Measurements from ENCODE around the gene ALKAL2. TPM values are rescaled to one million over a fixed set of nuclear protein-coding genes. Genes with fewer than 3 reads are reported as not detected.

ALKAL2 gene
- polyA plus RNA-seq, 4 donors: 5.3 to 6.1 (median 5.7) TPM

GRCh38 chr2:295090-295489 is 7.2 kb upstream of the ALKAL2 start:
- DNase-seq (ENCODE audit: low read depth in 4 of 4, low spot score in 2 of 4): no peak

GRCh38 chr2:290090-290722 is 2.3 kb upstream of the ALKAL2 start:
- peak in 1 of 4 donors; percentile 68 for DNase-seq (ENCODE audit: low read depth in 4 of 4, low spot score in 2 of 4)

DNA sequence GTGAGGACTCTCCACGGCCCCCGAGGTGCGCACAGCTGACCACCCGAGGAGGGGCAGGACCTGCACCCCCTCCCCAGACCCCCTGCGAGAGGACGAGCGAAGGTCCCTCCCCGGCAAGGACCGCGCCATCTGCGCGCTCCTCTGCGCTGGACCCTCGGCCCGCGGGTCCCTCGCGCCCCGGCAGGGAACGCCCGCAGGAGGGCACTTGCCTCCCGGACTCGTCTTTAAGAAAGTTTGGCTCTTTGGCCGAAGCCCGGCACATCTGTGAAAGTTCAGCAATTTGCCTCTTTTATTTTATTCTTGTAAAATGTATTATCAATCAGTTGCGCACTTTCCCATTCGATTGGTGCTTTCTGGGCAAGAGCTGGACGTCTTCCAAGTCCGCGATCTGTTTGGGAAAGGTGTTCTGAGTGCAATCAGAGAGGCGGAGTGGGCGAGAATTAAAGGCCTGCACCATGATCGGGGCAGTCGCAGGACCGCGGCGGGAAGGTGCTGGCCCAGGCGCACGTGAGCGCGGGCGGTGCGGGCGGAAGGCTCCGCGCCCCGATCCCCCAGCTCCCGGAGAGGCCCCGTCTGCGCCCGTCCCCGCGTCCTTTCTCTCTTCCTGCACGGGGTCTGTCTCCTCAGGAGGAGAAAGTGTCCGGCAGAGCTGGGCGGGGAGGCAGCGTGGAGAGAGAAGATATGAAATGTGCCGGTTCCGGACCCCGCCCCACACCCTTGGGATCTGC is 1.6 kb upstream of the ALKAL2 start:
- no peak for DNase-seq (ENCODE audit: low read depth in 4 of 4, low spot score in 2 of 4)

- DNase-seq (ENCODE audit: low read depth in 4 of 4, low spot score in 2 of 4): no peak
Observed at GRCh38 chr2:288758-289361, 969 bp upstream of the ALKAL2 start.

DNA sequence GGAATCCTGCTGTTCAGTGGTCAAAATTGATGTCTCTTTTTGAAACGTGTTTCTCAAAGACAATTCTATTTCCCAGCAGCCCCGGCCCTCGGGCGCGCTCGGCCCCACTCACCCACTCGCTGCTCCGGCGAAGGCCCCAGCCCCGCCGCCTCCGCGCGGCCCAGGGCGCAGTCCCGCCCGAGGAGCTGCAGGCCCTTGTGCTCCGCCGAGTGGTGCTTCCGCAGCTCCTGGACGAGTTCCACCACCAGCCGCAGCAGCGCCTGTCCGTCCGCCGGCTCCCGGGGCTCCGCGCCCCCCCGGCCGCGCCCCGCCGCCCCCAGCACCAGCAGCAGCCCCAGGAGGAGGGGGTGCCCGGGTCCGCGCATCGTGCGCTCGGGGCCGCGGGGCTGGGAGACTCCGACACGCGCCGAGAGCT is 413 bp downstream of the ALKAL2 start:
- no peak for DNase-seq (ENCODE audit: low read depth in 4 of 4, low spot score in 2 of 4)

GRCh38 chr2:286774-287392 is 1.0 kb downstream of the ALKAL2 start:
- DNase-seq (ENCODE audit: low read depth in 4 of 4, low spot score in 2 of 4): no peak

DNA sequence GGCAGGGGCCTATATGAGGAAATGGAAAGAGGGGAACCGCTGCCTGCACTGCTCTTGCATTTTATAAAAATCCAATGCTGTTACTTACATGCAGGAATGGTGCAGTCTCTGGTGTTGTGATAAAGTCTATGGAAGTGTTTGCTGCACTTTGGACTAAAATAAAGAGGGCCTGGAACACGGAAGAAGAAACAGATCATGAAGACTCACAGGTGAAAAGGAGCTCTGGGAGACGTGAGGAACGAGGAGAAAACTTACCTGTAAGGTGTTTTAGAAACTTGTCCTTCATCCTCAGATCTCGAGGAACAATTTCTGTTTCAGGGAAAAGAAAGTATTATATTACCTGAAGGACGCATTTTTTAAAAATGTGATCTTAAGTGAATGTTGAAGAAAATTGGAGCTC is 1.9 kb downstream of the ALKAL2 start:
- DNase-seq (ENCODE audit: low read depth in 4 of 4, low spot score in 2 of 4): no peak

DNA sequence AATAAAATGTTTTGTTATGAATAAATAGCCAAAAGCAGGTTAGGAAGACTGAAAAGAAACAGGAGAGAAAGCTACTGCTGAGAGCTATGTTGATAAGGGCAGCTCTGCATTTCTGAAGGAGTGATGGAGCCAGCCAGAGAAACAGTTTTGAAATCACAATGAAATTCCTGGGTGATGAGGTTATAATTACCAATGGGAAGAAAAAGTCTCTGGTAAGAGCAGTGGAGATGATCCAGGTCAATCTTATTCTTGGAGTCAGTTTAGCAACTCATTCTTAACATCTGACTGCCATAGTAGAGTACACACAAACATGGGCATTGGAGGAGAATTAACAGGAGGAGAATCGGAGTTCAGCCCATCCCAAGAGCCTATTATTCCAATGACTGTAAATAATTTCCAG is 2.4 kb downstream of the ALKAL2 start:
- DNase-seq (ENCODE audit: low read depth in 4 of 4, low spot score in 2 of 4): no peak

- no peak for DNase-seq (ENCODE audit: low read depth in 4 of 4, low spot score in 2 of 4)
Observed at GRCh38 chr2:284896-285492, 2.9 kb downstream of the ALKAL2 start.

- no peak for DNase-seq (ENCODE audit: low read depth in 4 of 4, low spot score in 2 of 4)
Observed at GRCh38 chr2:283996-284794, 3.7 kb downstream of the ALKAL2 start.

DNA sequence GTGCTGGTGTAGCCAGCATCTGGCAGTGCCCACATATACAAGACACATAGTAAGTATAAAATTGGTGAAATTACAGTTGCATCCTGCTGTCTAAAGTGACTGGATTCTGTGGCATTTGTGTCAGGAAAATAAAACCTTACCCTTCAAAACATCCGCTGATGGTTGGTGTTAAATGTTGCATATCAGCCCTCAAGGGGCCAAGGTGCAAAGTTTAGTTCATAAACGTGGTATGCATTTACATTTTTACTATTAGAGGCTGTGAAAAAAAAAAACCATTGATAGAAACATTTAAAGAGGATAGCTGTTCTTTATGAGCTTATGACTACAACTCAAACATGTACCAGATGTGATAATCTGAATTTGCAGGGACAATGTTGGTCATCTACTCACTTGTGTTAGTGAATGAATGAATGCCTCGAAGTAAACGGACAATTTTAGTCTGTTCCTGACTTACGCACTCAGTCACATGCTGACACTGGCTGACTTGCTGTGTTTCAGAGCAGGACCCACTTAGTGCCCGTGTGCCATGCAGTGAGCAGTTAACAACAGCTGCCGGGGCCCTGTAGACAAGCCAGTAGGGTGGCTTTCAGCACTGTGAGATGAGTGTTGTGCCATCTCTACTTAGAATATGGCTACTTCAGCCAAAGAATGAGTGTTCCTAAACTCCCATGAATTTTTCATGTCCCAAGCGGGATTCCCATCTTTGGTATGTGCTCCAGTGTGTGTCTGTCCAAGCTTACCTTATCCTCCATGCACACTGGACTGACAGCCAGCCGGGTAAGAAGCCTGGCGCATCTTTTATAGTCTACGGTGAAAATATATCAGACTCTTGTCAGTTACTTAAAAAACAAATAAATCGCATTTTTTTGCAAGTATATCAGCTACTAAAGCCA is 5.3 kb downstream of the ALKAL2 start:
- no peak for DNase-seq (ENCODE audit: low read depth in 4 of 4, low spot score in 2 of 4)

DNA sequence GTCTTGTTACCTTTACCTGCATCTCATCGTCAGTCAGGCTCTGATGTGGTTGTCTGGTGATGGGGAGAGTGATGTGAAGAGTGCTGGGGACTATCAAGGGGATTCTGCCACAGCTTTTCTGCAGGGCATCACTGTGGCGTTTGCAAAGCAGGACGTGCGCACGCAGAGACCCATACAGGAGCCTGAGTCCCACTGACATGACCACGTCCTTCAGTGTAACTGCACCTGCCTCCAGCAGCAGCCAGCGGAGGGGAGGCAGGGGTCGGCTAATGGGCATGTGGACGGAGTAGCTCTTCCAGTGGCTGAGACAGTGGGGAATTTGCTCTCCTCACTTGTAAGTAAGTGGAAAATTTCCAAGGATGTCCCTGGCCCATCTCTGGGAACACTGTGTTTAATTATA is 6.5 kb downstream of the ALKAL2 start:
- no peak for DNase-seq (ENCODE audit: low read depth in 4 of 4, low spot score in 2 of 4)

- no peak for DNase-seq (ENCODE audit: low read depth in 4 of 4, low spot score in 2 of 4)
Observed at GRCh38 chr2:280650-281110, 7.2 kb downstream of the ALKAL2 start.

GRCh38 chr2:279956-280649 is 7.8 kb downstream of the ALKAL2 start:
- no peak for DNase-seq (ENCODE audit: low read depth in 4 of 4, low spot score in 2 of 4)

GRCh38 chr2:279366-279765 is 8.5 kb downstream of the ALKAL2 start:
- DNase-seq (ENCODE audit: low read depth in 4 of 4, low spot score in 2 of 4): no peak

DNA sequence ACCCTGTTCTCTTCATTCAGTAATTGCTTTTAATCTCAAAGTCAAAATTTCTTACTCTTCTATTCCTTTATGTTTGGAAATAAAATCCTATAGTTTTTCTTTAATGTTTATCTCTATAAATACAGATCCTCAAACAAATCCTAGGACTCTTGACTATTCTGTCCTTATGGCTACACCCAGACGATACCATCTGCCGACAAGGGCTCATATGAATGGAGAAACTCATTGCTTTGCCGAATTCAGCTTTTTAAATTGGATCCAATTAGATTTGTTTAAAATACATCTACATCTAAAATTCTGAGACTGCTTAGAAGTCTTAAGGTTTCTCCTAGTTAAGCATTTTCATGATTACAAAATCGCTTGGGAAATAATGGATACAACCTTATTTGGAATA is 9.0 kb downstream of the ALKAL2 start:
- no peak for DNase-seq (ENCODE audit: low read depth in 4 of 4, low spot score in 2 of 4)

DNA sequence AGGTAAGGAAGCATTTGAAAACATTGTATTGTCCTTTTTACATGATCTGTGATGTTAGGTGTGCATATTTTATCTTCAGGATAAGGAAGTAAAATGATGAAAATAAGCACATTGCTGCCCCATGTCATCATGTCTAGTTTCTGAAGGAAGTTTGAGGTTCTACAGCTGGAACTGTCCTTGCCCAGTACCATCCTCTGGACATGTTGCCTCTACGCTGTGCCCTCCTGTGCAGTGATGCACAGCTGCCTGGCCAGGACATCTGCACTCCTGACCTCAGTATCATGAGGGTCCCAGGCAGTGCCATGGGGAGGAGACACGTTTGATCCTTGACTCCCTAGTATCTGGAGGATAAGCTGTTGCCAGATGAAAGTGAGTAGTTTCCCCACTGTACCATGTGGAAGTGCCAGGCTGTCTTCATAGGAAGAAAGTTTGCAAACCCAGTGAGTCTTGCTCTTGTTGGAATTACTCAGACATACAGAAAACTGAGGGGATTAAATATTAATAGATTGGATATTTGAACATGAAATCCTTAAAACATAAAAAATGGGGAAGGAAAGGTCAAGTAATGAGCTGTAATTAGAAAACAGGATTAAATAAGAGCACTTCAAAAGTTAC is 9.5 kb downstream of the ALKAL2 start:
- no peak for DNase-seq (ENCODE audit: low read depth in 4 of 4, low spot score in 2 of 4)

- no peak for DNase-seq (ENCODE audit: low read depth in 4 of 4, low spot score in 2 of 4)
Observed at GRCh38 chr2:275466-275865, 12.4 kb downstream of the ALKAL2 start.

Measured in left renal cortex interstitium (tissue), 4 donors.